GM19043 (cell line): ENCODE results near the gene PAX2.

Experiments
- ATAC-seq: cut with Tn5 transposase; IDR thresholded peaks from one replicate; pipeline ENCODE4 v1.9.1; 2021; ENCODE audit warnings: low read depth; ENCODE audit not compliant: unreplicated experiment

Gene PAX2

DNA sequence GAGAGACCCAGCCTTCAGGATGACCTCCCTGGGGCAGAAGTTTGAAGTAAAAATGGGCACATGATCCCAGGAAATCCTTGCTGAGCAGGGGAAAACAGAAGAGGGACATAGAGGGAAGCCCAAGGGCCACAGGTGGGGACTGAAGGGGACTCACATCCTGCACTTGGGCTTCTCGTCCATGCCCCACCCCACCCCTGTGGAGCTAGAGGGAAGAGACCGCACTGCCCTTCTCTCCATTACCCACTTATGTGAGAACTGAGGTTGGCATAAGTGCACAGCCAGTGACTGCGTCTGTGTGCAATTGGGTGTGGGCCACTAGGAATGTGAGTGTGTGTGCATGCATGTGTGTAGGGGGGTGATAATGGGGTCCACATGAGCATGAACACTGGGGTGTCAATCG is 124.0 kb downstream of the PAX2 start:
- ATAC-seq = no peak

- ATAC-seq = no peak
These were observed 126.8 kb downstream of the PAX2 start for GRCh38 chr10:100872034-100872791.

- ATAC-seq = no peak
These were observed 127.9 kb downstream of the PAX2 start for GRCh38 chr10:100873146-100873826.

GRCh38 chr10:100873827-100874326 is 128.5 kb downstream of the PAX2 start:
- no peak for ATAC-seq

DNA sequence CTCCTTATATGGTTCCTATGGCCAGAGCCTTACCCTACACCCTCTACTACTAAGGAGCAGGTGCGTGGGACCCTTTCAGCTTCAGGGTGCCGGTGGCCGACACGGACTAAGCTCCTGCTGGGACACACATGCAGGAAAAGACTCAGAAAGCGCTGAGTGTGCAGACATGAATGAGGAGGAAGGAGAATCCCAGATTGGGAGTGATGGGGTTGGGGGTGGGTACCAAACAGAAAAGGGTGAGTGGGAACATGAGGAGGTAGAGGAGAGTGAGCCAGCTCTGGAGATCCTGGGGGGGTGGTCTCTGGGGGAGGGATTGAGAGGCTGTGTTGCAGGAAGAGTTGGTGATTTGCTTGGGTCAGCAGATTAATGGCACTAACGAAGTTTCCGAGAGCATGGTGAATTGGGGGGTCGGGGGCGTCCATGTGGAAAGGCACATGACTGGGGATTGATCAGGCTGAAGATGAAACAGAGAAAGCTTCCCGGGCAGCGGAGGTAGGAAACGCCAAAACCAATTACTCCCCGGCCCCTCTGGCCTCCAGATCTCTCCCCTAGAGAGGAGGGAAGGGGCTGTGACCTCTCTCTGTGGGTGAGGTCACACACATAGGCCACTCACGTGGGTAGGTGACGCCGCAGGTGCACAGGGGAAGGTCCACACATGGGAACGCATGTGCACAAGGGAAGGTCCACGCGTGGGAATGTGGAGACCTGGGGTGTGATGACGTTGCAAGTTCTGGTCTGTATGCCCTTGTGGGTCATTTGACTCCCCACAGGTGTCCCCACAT is 129.5 kb downstream of the PAX2 start:
- no peak for ATAC-seq

GRCh38 chr10:100875484-100876166 is 130.2 kb downstream of the PAX2 start:
- ATAC-seq = no peak

DNA sequence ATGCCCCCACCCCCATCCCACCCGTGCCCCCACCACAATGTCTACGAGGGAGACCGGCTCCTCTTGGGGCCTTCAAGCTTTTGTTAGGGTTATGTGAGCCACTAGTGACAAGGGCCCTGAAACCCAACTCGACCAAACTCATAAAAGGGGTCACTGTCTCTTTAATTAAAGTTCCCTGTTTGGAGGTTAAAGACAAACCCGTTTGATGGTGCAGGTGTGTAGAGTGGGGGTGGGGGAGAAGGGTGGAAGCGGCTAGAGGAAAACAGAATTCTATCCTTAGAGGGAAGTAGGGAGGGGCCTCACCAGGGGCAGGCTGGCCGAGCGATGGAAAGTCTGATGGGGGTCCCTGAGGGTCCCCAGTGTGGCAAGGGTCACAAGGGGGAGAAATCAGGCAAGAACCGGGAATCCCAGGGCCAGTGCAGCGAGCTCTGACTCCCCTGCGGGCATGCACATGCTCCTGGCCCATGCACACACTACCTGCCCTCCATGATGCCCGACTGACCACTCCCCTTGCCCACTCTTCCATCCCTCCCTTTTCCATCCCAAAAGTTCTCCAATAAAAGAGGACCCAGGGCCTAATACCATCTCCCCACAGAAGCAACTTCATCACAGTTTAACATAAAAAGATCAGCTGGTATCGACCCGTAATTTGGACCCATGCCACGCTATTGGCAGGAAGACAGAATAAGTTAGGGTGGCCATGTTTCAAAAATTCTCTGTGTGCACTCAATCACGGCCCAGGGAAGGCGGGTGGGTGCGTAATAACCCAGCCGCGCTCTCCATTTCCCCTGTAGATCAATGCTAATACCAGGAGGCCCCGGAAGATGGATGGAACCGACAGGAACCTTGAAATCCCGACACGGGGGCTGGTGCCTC is 131.4 kb downstream of the PAX2 start:
- ATAC-seq = no peak

GRCh38 chr10:100877461-100877850 is 132.1 kb downstream of the PAX2 start:
- ATAC-seq = no peak

- no peak for ATAC-seq
These were observed 133.0 kb downstream of the PAX2 start for GRCh38 chr10:100878291-100878910.
